Activated T-helper 1 cell treated with anti-CD3 and anti-CD28 coated beads, Interleukin-12 subunit alpha, Interleukin-12 subunit beta, Interleukin-2, Interleukin-4 antibody, amounts not matched to agents 30 ng/mL and 10 ng/mL and 1 ng/mL, durations not matched to agents 14 hours and 24 hours and 36 hours (primary cell): ENCODE data around the gene CCL22. TPM values are rescaled to one million over a fixed set of nuclear protein-coding genes. Genes with fewer than 3 reads are reported as not detected.
"Not testable (repeated sequence)": the region's sequence is repeated elsewhere in the genome, so short reads cannot be mapped to it uniquely, and the experiment has no call there.

Experiments
- DNase-seq: peaks from one replicate; pipeline ENCODE4 v3.0.0; 2021; ENCODE audit warnings: low spot score
- H3K27ac Mint-ChIP-seq: one replicate; pipeline ENCODE4 v1.8.0; 2021; ENCODE audit warnings: mild to moderate bottlenecking, mixed read lengths
- H3K27me3 Mint-ChIP-seq: one replicate; pipeline ENCODE4 v1.8.0; 2022; ENCODE audit warnings: mild to moderate bottlenecking, moderate library complexity, mixed read lengths; ENCODE audit not compliant: insufficient read depth
- H3K36me3 Mint-ChIP-seq: one replicate; pipeline ENCODE4 v1.8.0; 2021; ENCODE audit warnings: low read depth, mixed read lengths
- H3K4me1 Mint-ChIP-seq: one replicate; pipeline ENCODE4 v1.8.0; 2021; ENCODE audit warnings: low read depth, mixed read lengths
- H3K4me3 Mint-ChIP-seq: one replicate; pipeline ENCODE4 v1.8.0; 2021; ENCODE audit warnings: mild to moderate bottlenecking, moderate library complexity, mixed read lengths
- H3K9me3 Mint-ChIP-seq: one replicate; pipeline ENCODE4 v1.8.0; 2021; ENCODE audit warnings: mixed read lengths
- intact Hi-C: fragments of 100-400 bp; cut with micrococcal nuclease; formaldehyde crosslinking; loops from one replicate; pipeline ENCODE4 v1.15.1; 2024
- total RNA-seq: library from RNA; stranded (reverse); gene quantifications from 2 replicates; pipeline ENCODE4 v1.2.3, GENCODE V29; 2022

CCL22 gene
- total RNA-seq, 1 donor from 2014 or later: 11.4 TPM

DNA sequence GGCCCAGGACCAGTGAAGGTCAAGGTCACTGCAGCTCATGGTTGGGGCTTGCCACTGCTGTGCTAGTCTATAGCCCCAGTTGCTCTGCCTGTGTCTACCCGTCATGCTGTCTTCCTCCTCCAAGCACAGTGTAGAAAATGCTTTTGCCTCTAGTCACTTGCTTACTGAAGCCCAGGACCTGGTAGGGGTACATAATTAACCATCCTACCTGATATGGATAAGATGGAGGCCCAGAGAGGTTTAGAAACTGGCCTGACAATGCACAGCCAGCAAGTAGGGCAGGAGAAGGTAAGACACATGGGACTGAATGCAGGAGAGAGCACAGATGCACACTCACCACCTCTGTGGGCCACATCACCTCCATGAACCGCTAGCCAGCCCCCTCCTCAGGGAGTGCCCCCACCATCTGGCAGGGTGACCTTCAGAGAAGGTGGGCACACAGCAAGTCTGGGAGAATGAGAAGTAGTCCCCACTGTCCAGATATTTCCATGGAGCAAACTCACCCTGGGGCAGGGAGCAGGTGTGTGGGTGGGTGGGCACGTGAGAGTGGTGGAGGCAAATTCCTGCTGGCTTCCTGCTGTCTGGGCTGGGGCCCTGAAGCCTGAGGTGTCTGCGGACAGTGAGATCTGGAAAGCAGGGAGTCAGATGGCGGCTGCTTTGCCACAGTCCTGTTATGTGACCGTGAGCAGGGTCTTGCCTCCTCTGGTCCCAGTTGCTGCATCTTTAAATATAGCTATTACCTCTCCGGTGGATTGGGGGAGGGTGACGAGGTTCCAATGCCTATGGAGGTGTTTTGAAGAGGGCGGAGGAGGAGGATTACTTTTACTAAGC lies 14.7 kb downstream of the CCL22 start:
- no peak overlapping the region for H3K27ac Mint-ChIP-seq
- H3K4me1 Mint-ChIP-seq: peaks cover 17% of the 10 kb centered on the region
- H3K4me3 Mint-ChIP-seq: no peak overlapping the region
- intact Hi-C loops: no loop called here
- H3K36me3 Mint-ChIP-seq: no peaks in the 10 kb centered on the region
- no peaks in the 10 kb centered on the region for H3K27me3 Mint-ChIP-seq
- no peaks in the 10 kb centered on the region for H3K9me3 Mint-ChIP-seq
- DNase-seq: no peak

DNA sequence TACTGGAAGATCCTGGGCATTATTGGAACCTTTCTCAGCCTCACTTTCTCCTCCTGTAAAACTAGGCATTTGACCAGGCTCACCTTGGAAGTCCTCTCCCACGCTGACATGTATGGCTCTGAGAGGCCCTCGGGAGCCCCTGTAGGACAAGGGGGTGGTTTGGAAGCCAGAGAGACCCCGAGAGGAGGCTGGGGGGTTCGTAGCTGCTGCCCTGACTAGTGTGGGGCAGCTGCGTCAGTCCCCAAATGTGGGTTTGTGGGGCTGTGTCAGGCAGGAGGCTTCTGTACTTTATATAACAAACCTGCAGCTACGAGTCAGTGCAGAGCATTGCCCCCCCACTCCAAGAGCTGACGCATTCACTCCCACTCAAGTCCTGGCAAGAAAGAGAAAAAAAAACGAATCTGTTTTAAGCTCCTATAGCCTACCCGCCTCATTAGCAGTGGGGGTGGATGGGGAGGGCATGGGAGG lies 15.5 kb downstream of the CCL22 start:
- Mint-ChIP-seq H3K4me1 (peaks cover 17% of the 10 kb centered on the region), H3K27me3 (no peaks in the 10 kb centered on the region), H3K36me3 (no peaks in the 10 kb centered on the region), H3K27ac (no peak overlapping the region), H3K4me3 (no peak overlapping the region), H3K9me3 (no peaks in the 10 kb centered on the region)
- no peak for DNase-seq
- intact Hi-C loops: no loop called here

DNA sequence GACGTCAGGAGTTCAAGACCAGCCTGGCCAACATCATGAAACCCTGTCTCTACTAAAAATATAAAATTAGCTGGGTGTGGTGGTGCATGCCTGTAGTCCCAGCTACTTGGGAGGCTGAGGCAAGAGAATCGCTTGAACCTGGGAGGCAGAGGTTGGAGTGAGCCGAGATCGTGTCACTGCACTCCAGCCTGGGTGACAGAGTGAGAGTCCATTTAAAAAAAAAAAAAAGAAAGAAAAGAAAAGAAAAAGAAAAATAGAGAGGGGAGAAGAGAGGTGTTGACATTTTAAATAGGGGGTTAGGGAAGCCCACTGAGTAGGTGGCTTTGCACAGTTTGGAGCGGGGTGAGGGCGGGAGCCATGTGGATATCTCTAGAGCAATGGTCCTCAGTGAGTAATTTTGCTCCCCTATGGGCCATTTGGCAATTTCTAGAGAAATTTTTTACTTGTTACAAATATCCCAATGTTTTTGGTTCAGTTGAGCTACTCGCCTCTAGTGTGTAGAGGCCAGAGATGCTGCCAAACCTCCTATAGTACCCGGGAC lies 16.4 kb downstream of the CCL22 start:
- H3K4me1 Mint-ChIP-seq: peaks cover 17% of the 10 kb centered on the region

DNA sequence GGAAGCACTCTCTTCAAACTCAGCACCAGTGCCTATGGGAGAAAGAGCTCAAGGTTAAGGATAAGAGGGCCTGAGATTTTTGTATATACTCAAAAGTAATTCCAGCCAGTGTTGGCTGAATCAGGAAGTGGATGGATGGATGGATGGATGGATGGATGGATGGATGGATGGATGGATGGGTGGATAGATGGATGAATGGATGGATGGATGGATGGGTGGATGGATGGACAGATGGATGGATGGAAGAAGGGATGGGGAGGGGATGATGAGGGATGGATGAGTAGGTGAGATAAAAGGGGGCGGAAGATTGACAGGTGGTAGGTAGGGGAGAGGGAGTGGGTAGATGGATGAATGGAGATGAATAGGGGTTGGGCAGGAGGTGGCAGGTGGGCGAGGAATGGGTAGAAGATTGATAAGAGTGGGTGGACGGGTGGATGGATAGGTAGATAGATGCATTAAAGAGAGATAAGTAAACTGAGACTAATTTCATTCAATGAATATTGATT lies 17.8 kb downstream of the CCL22 start:
- H3K4me1 Mint-ChIP-seq: peaks cover 17% of the 10 kb centered on the region
- no peaks in the 10 kb centered on the region for H3K9me3 Mint-ChIP-seq
- intact Hi-C loops: no loop called here
- no peak overlapping the region for H3K27ac Mint-ChIP-seq
- no peaks in the 10 kb centered on the region for H3K27me3 Mint-ChIP-seq
- no peak overlapping the region for H3K4me3 Mint-ChIP-seq
- no peak for DNase-seq
- H3K36me3 Mint-ChIP-seq: no peaks in the 10 kb centered on the region

More for the DNA sequence above, 16.4 kb downstream of the CCL22 start:
- H3K27ac Mint-ChIP-seq, H3K9me3 Mint-ChIP-seq, intact Hi-C loops, H3K27me3 Mint-ChIP-seq, DNase-seq, H3K4me3 Mint-ChIP-seq, H3K36me3 Mint-ChIP-seq: not testable (repeated sequence)

DNA sequence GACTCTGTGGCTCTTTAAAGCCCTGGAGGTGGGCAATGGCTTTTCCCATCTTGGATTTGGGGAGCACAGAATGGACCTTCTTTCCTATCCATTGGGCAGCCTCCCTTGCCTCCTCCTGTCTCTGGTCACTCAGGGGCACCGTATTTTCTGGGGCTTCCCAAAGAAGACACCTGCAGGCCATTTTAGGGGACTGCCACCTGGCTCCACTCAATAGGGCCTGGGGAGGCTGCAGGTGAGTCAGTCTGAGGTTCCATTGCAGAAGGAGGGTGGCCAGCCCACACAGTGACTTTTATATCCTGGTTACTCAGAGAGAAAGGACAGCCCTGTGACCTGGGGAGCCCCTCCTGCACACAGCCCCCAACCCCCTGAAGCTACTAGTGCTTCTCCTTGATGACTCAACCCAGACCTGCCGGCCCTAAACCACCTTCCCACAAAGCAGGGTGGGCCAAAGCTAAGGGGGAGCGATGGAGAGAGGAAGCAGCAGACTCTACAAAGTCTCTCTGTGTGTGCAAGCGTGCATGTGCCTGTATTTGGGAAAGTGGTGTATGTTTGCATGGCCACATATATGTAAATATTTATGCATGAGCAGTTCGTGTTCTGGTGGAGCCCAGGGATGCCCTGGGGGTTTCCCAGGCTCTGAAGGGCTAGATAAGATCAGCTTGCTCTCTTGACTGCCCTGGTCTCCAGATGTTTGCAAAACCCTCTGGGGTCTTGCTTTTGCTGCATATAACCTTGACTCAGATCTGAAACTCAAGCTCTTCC lies 18.7 kb downstream of the CCL22 start:
- H3K27me3 Mint-ChIP-seq: no peaks in the 10 kb centered on the region
- peak overlapping the region; percentile 74 for H3K27ac Mint-ChIP-seq
- no peaks in the 10 kb centered on the region for H3K36me3 Mint-ChIP-seq
- H3K4me1 Mint-ChIP-seq: peaks cover 17% of the 10 kb centered on the region
- no peaks in the 10 kb centered on the region for H3K9me3 Mint-ChIP-seq
- intact Hi-C loops: loop anchor here (1.0 kb wide), 2 partner anchors 38 to 77 kb away; no protein-coding TSS in a partner anchor
- DNase-seq: peak; percentile 3
- H3K4me3 Mint-ChIP-seq: no peak overlapping the region

DNA sequence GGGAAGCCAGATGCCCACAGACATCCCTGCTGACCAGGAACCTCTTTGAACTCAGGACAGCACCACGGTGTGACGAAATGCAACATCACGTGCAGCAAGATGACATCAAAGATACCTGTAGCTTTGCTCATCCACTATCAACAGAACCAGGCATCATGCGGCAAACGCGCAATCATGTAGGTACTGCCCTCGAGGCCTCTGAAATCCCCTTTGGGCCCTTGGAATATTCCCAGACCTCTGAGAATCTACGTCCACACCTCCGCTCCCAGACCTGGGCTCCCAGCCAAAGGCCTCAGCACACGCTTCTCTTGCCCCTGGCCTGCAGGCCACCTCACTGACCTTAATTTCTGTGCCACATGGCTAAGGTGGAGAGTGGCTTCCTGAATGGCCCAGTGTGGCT lies 21.0 kb downstream of the CCL22 start:
- DNase-seq: no peak
- H3K36me3 Mint-ChIP-seq: no peaks in the 10 kb centered on the region
- intact Hi-C loops: no loop called here
- H3K4me3 Mint-ChIP-seq: no peak overlapping the region
- H3K27ac Mint-ChIP-seq: no peak overlapping the region
- H3K4me1 Mint-ChIP-seq: peaks cover 17% of the 10 kb centered on the region
- H3K9me3 Mint-ChIP-seq: no peaks in the 10 kb centered on the region
- no peaks in the 10 kb centered on the region for H3K27me3 Mint-ChIP-seq

DNA sequence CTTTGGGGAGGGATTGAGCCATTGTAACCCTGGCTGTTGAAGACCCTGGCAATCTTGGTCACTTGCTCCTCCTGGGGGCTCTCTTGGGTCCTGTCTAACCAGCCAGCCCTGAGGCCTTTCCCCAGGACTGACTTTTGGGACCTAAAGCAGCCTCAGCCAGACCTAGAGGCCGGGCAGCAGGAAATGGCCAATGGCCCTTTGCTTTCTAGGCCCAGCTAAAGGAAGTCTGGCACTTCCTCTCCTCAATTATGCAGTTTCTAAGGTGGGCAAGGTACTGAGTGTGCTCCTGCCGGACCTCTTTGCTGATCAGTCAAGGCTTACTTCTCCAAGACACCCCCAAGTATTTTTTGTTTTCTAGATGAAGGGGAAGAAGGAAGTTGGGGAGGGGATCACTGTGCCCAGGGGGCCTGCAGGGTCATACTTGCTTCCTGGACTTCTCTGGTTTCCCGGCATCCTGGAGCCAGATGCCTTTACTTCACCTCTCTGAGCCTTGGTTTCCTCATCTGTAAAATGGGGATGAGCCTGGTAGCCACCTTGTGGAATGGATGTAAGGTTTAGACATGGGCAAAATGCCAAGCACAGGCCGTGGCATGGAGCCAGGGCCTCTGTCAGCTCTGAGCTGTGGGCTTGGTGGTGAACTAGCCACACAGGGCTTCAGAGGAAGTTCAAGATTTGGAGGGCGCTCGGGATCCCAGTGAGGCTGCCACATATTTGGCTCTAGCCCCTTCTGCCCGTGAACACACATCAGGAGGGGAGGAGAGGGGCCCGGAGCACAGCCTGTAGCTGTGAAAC lies 22.3 kb downstream of the CCL22 start:
- H3K27me3 Mint-ChIP-seq: no peaks in the 10 kb centered on the region
- no peaks in the 10 kb centered on the region for H3K36me3 Mint-ChIP-seq
- no peak overlapping the region for H3K27ac Mint-ChIP-seq
- intact Hi-C loops: no loop called here
- no peak for DNase-seq
- H3K4me3 Mint-ChIP-seq: no peak overlapping the region
- no peaks in the 10 kb centered on the region for H3K9me3 Mint-ChIP-seq
- H3K4me1 Mint-ChIP-seq: peaks cover 17% of the 10 kb centered on the region

DNA sequence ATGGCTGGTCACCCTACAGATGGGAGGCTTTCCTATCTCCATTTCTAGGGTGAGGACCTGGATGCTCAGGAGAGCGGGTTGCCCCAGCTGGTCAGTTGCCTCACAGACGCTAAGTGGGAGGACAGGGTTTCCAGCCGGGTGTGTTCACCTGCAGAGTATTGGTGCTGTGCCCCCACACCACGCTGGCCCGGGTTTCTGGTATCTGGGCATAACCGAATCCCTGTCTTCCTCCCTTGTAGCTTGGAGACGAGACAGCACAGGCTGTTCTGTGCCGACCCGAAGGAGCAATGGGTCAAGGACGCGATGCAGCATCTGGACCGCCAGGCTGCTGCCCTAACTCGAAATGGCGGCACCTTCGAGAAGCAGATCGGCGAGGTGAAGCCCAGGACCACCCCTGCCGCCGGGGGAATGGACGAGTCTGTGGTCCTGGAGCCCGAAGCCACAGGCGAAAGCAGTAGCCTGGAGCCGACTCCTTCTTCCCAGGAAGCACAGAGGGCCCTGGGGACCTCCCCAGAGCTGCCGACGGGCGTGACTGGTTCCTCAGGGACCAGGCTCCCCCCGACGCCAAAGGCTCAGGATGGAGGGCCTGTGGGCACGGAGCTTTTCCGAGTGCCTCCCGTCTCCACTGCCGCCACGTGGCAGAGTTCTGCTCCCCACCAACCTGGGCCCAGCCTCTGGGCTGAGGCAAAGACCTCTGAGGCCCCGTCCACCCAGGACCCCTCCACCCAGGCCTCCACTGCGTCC lies 23.4 kb downstream of the CCL22 start:
- H3K27ac Mint-ChIP-seq: no peak overlapping the region
- H3K36me3 Mint-ChIP-seq: no peaks in the 10 kb centered on the region
- intact Hi-C loops: no loop called here
- no peak for DNase-seq
- no peaks in the 10 kb centered on the region for H3K9me3 Mint-ChIP-seq
- peaks cover 12% of the 10 kb centered on the region for H3K4me1 Mint-ChIP-seq
- no peak overlapping the region for H3K4me3 Mint-ChIP-seq
- peaks cover under 1% of the 10 kb centered on the region for H3K27me3 Mint-ChIP-seq

DNA sequence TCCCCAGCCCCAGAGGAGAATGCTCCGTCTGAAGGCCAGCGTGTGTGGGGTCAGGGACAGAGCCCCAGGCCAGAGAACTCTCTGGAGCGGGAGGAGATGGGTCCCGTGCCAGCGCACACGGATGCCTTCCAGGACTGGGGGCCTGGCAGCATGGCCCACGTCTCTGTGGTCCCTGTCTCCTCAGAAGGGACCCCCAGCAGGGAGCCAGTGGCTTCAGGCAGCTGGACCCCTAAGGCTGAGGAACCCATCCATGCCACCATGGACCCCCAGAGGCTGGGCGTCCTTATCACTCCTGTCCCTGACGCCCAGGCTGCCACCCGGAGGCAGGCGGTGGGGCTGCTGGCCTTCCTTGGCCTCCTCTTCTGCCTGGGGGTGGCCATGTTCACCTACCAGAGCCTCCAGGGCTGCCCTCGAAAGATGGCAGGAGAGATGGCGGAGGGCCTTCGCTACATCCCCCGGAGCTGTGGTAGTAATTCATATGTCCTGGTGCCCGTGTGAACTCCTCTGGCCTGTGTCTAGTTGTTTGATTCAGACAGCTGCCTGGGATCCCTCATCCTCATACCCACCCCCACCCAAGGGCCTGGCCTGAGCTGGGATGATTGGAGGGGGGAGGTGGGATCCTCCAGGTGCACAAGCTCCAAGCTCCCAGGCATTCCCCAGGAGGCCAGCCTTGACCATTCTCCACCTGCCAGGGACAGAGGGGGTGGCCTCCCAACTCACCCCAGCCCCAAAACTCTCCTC lies 24.1 kb downstream of the CCL22 start:
- Mint-ChIP-seq H3K4me3 (no peak overlapping the region), H3K4me1 (peaks cover 5% of the 10 kb centered on the region), H3K9me3 (no peaks in the 10 kb centered on the region), H3K27me3 (peaks cover 3% of the 10 kb centered on the region), H3K27ac (no peak overlapping the region), H3K36me3 (no peaks in the 10 kb centered on the region)
- intact Hi-C loops: no loop called here
- no peak for DNase-seq

DNA sequence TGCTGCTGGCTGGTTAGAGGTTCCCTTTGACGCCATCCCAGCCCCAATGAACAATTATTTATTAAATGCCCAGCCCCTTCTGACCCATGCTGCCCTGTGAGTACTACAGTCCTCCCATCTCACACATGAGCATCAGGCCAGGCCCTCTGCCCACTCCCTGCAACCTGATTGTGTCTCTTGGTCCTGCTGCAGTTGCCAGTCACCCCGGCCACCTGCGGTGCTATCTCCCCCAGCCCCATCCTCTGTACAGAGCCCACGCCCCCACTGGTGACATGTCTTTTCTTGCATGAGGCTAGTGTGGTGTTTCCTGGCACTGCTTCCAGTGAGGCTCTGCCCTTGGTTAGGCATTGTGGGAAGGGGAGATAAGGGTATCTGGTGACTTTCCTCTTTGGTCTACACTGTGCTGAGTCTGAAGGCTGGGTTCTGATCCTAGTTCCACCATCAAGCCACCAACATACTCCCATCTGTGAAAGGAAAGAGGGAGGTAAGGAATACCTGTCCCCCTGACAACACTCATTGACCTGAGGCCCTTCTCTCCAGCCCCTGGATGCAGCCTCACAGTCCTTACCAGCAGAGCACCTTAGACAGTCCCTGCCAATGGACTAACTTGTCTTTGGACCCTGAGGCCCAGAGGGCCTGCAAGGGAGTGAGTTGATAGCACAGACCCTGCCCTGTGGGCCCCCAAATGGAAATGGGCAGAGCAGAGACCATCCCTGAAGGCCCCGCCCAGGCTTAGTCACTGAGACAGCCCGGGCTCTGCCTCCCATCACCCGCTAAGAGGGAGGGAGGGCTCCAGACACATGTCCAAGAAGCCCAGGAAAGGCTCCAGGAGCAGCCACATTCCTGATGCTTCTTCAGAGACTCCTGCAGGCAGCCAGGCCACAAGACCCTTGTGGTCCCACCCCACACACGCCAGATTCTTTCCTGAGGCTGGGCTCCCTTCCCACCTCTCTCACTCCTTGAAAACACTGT lies 25.0 kb downstream of the CCL22 start:
- DNase-seq: no peak
- Mint-ChIP-seq H3K4me1 (no peaks in the 10 kb centered on the region), H3K27me3 (peaks cover 5% of the 10 kb centered on the region), H3K9me3 (no peaks in the 10 kb centered on the region), H3K36me3 (no peaks in the 10 kb centered on the region), H3K4me3 (no peak overlapping the region), H3K27ac (no peak overlapping the region)
- intact Hi-C loops: no loop called here
